Activated CD4-positive, alpha-beta T cell treated with anti-CD3 and anti-CD28 coated beads for 36 hours (primary cell): Measurements from ENCODE around the gene LSM10. TPM values are rescaled to one million over a fixed set of nuclear protein-coding genes. Genes with fewer than 3 reads are reported as not detected.

ENCODE experiments used
- ATAC-seq: fragments of 200-7000 bp; cut with Tn5 transposase; one replicate; pipeline ENCODE4 v1.10.0; 2021; ENCODE audit warnings: mild to moderate bottlenecking, moderate library complexity
- CTCF ChIA-PET: fragments of 350-600 bp; sonication (Branson Sonifier 250); formaldehyde crosslinking; loops from one replicate; lab custom pipeline; 2021; ENCODE audit warnings: antibody characterized with exemption; lab: Charles Lee
- POLR2A ChIA-PET: fragments of 350-600 bp; sonication (Branson Sonifier 250); formaldehyde crosslinking; loops from one replicate; lab custom pipeline; 2021; ENCODE audit warnings: antibody characterized with exemption, inconsistent platforms; lab: Charles Lee
- DNase-seq: peaks from one replicate; pipeline ENCODE4 v3.0.0-alpha.2; 2020
- H3K27ac Mint-ChIP-seq: one replicate; pipeline ENCODE4 v1.8.0; 2021; ENCODE audit warnings: mixed read lengths
- H3K27me3 Mint-ChIP-seq: one replicate; pipeline ENCODE4 v1.8.0; 2021; ENCODE audit warnings: mixed read lengths
- H3K36me3 Mint-ChIP-seq: one replicate; pipeline ENCODE4 v1.8.0; 2021; ENCODE audit warnings: low read depth, mixed read lengths
- H3K4me1 Mint-ChIP-seq: one replicate; pipeline ENCODE4 v1.8.0; 2021; ENCODE audit warnings: mixed read lengths
- H3K4me3 Mint-ChIP-seq: one replicate; pipeline ENCODE4 v1.8.0; 2021; ENCODE audit warnings: mild to moderate bottlenecking, moderate library complexity, mixed read lengths
- H3K9me3 Mint-ChIP-seq: one replicate; pipeline ENCODE4 v1.8.0; 2021; ENCODE audit warnings: low read depth, mixed read lengths
- intact Hi-C, 2 experiments: fragments of 100-400 bp; cut with DNase I in 1 of 2; cut with micrococcal nuclease in 1 of 2; formaldehyde crosslinking; loops; one replicate each; pipeline versions ENCODE4 v1.14.2 to v1.15.1; 2022 to 2024; cut with DNase I, micrococcal nuclease
- total RNA-seq, 2 experiments: library from RNA; stranded (reverse); gene quantifications; one replicate each; pipeline ENCODE4 v1.2.3, GENCODE V29; 2021

The LSM10 gene
- total RNA-seq, 2 experiments from 2014 or later = 40.6 to 44.0 TPM

GRCh38 chr1:36354486-36354885, 43.2 kb downstream of the LSM10 start:
- ChIA-PET POLR2A (no interaction called here), CTCF (interaction anchor here (0.9 to 1.6 kb wide), 2 partner anchors 12 to 68 kb away, joined by 3 read pairs; no protein-coding TSS in a partner anchor)
- Mint-ChIP-seq H3K27me3 (no peaks in the 10 kb centered on the region), H3K4me3 (no peak overlapping the region), H3K9me3 (no peaks in the 10 kb centered on the region), H3K4me1 (peaks cover 37% of the 10 kb centered on the region), H3K27ac (no peak overlapping the region), H3K36me3 (peaks cover 38% of the 10 kb centered on the region)
- intact Hi-C loops = no loop called here
- DNase-seq (no peak), ATAC-seq (no peak)

- intact Hi-C loops = no loop called here
- Mint-ChIP-seq H3K27ac (no peak overlapping the region), H3K4me3 (no peak overlapping the region), H3K4me1 (peaks cover 38% of the 10 kb centered on the region), H3K9me3 (no peaks in the 10 kb centered on the region), H3K36me3 (peaks cover 37% of the 10 kb centered on the region), H3K27me3 (no peaks in the 10 kb centered on the region)
- DNase-seq (no peak), ATAC-seq (no peak)
- POLR2A ChIA-PET = interaction anchor here (0.6 kb wide), 2 partner anchors 11 to 59 kb away, joined by 3 read pairs; no protein-coding TSS in a partner anchor
- CTCF ChIA-PET = interaction anchor here (0.7 to 2.2 kb wide), 3 partner anchors 10 to 59 kb away, joined by 4 to 6 read pairs (median 5); no protein-coding TSS in a partner anchor
Observed at GRCh38 chr1:36352910-36353878, 44.5 kb downstream of the LSM10 start.

- no peaks in the 10 kb centered on the region for H3K9me3 Mint-ChIP-seq
- POLR2A ChIA-PET = no interaction called here
- peaks cover 38% of the 10 kb centered on the region for H3K4me1 Mint-ChIP-seq
- H3K27me3 Mint-ChIP-seq = no peaks in the 10 kb centered on the region
- no peak overlapping the region for H3K27ac Mint-ChIP-seq
- H3K36me3 Mint-ChIP-seq = peaks cover 34% of the 10 kb centered on the region
- H3K4me3 Mint-ChIP-seq = no peak overlapping the region
- CTCF ChIA-PET = interaction anchor here (1.6 to 4.0 kb wide), 3 partner anchors 9 to 17 kb away, joined by 5 to 29 read pairs (median 6); no protein-coding TSS in a partner anchor
- intact Hi-C loops = no loop called here
- no peak for DNase-seq
- ATAC-seq = no peak
Observed at GRCh38 chr1:36352125-36352909, 45.4 kb downstream of the LSM10 start.

GRCh38 chr1:36351227-36351977, 46.3 kb downstream of the LSM10 start:
- Mint-ChIP-seq H3K27ac (peak overlapping the region; percentile 80), H3K4me3 (no peak overlapping the region), H3K27me3 (no peaks in the 10 kb centered on the region), H3K36me3 (peaks cover 37% of the 10 kb centered on the region), H3K9me3 (no peaks in the 10 kb centered on the region), H3K4me1 (peaks cover 38% of the 10 kb centered on the region)
- peak; percentile 14 for ATAC-seq
- intact Hi-C loops = loop anchor here (2.0 kb wide), 2 partner anchors 17 to 69 kb away; no protein-coding TSS in a partner anchor
- CTCF ChIA-PET = interaction anchor here (0.6 to 4.0 kb wide), 10 partner anchors 8 to 253 kb away, joined by 3 to 29 read pairs (median 4); no protein-coding TSS in a partner anchor
- peak; percentile 33 for DNase-seq
- POLR2A ChIA-PET = no interaction called here

- H3K36me3 Mint-ChIP-seq = peaks cover 37% of the 10 kb centered on the region
- ChIA-PET POLR2A (interaction anchor here (0.6 kb wide), 1 partner anchor 8 kb away, joined by 3 read pairs; no protein-coding TSS in a partner anchor), CTCF (interaction anchor here (0.5 to 4.0 kb wide), 14 partner anchors 8 to 252 kb away, joined by 3 to 29 read pairs (median 3); partner anchors contain the start of gene EVA1B)
- H3K4me3 Mint-ChIP-seq = peak overlapping the region; percentile 15
- no peaks in the 10 kb centered on the region for H3K9me3 Mint-ChIP-seq
- peak overlapping the region; percentile 80 for H3K27ac Mint-ChIP-seq
- peak; percentile 77 for DNase-seq
- peaks cover 38% of the 10 kb centered on the region for H3K4me1 Mint-ChIP-seq
- H3K27me3 Mint-ChIP-seq = no peaks in the 10 kb centered on the region
- intact Hi-C loops = loop anchor here (2.0 kb wide), 2 partner anchors 18 to 70 kb away; no protein-coding TSS in a partner anchor
- ATAC-seq = peak; percentile 87
Observed at GRCh38 chr1:36350659-36351226, 47.0 kb downstream of the LSM10 start.

- DNase-seq (no peak), ATAC-seq (no peak)
- Mint-ChIP-seq H3K4me3 (no peak overlapping the region), H3K9me3 (no peaks in the 10 kb centered on the region), H3K4me1 (peaks cover 38% of the 10 kb centered on the region), H3K27ac (peak overlapping the region; percentile 80), H3K27me3 (no peaks in the 10 kb centered on the region), H3K36me3 (peaks cover 38% of the 10 kb centered on the region)
- POLR2A ChIA-PET = no interaction called here
- intact Hi-C loops = loop anchor here (2.0 kb wide), 2 partner anchors 19 to 71 kb away; no protein-coding TSS in a partner anchor
- CTCF ChIA-PET = interaction anchor here (0.5 to 4.0 kb wide), 6 partner anchors 18 to 69 kb away, joined by 3 to 29 read pairs (median 4); partner anchors contain the start of gene EVA1B
Observed at GRCh38 chr1:36349839-36350238, 47.9 kb downstream of the LSM10 start.

- POLR2A ChIA-PET = no interaction called here
- Mint-ChIP-seq H3K4me1 (peaks cover 38% of the 10 kb centered on the region), H3K27ac (no peak overlapping the region), H3K9me3 (no peaks in the 10 kb centered on the region), H3K4me3 (no peak overlapping the region), H3K36me3 (peaks cover 36% of the 10 kb centered on the region), H3K27me3 (no peaks in the 10 kb centered on the region)
- CTCF ChIA-PET = interaction anchor here (1.1 to 4.0 kb wide), 2 partner anchors 17 to 19 kb away, joined by 4 to 29 read pairs; no protein-coding TSS in a partner anchor
- ATAC-seq = peak; percentile 65
- DNase-seq = peak; percentile 54
- intact Hi-C loops = no loop called here
Observed at GRCh38 chr1:36349241-36349671, 48.5 kb downstream of the LSM10 start.

GRCh38 chr1:36346741-36347370, 50.9 kb downstream of the LSM10 start:
- CTCF ChIA-PET = interaction anchor here (0.6 to 1.6 kb wide), 3 partner anchors 22 to 83 kb away, joined by 3 to 4 read pairs (median 3); no protein-coding TSS in a partner anchor
- ATAC-seq (no peak), DNase-seq (no peak)
- POLR2A ChIA-PET = no interaction called here
- no peaks in the 10 kb centered on the region for H3K9me3 Mint-ChIP-seq
- peaks cover 31% of the 10 kb centered on the region for H3K36me3 Mint-ChIP-seq
- no peaks in the 10 kb centered on the region for H3K27me3 Mint-ChIP-seq
- no peak overlapping the region for H3K27ac Mint-ChIP-seq
- intact Hi-C loops = no loop called here
- H3K4me3 Mint-ChIP-seq = no peak overlapping the region
- peaks cover 36% of the 10 kb centered on the region for H3K4me1 Mint-ChIP-seq

- ATAC-seq (no peak), DNase-seq (no peak)
- Mint-ChIP-seq H3K4me3 (no peak overlapping the region), H3K4me1 (peaks cover 22% of the 10 kb centered on the region), H3K27ac (no peak overlapping the region), H3K36me3 (peaks cover 32% of the 10 kb centered on the region), H3K9me3 (no peaks in the 10 kb centered on the region), H3K27me3 (no peaks in the 10 kb centered on the region)
- intact Hi-C loops = no loop called here
- CTCF ChIA-PET = interaction anchor here (1.0 to 4.2 kb wide), 2 partner anchors 68 to 78 kb away, joined by 3 to 45 read pairs; no protein-coding TSS in a partner anchor
- POLR2A ChIA-PET = no interaction called here
Observed at GRCh38 chr1:36345353-36345752, 52.4 kb downstream of the LSM10 start.

GRCh38 chr1:36344395-36344680, 53.4 kb downstream of the LSM10 start:
- peaks cover 15% of the 10 kb centered on the region for H3K4me1 Mint-ChIP-seq
- no peak for ATAC-seq
- intact Hi-C loops = no loop called here
- DNase-seq = no peak
- peaks cover 32% of the 10 kb centered on the region for H3K36me3 Mint-ChIP-seq
- H3K27me3 Mint-ChIP-seq = no peaks in the 10 kb centered on the region
- no peak overlapping the region for H3K4me3 Mint-ChIP-seq
- H3K27ac Mint-ChIP-seq = no peak overlapping the region
- H3K9me3 Mint-ChIP-seq = no peaks in the 10 kb centered on the region
- POLR2A ChIA-PET = no interaction called here
- CTCF ChIA-PET = interaction anchor here (0.5 to 4.8 kb wide), 5 partner anchors 12 to 653 kb away, joined by 3 to 45 read pairs (median 5); no protein-coding TSS in a partner anchor
